Activated CD4-positive, alpha-beta T cell treated with anti-CD3 and anti-CD28 coated beads, Interleukin-2, amount 50 U/mL, for 48 hours (primary cell): Measurements from ENCODE around the gene RNF123.

Experiments
- DNase-seq, 2 experiments: peaks; one replicate each; pipeline ENCODE4 v3.0.0-alpha.2; 2020

The RNF123 gene

GRCh38 chr3:49689046-49689907 is at the start of gene RNF123, which contains the start of gene MST1:
Gene RNF123 (plus strand): TSS chr3:49689557. CDS start chr3:49691166, 1,609 bp downstream.
Gene MST1 (minus strand): TSS chr3:49689474. CDS start chr3:49688691, 783 bp downstream.
- DNase-seq = peak; percentile 91 to 92

GRCh38 chr3:49641292-49641691 is 48.1 kb upstream of the RNF123 start:
- DNase-seq = no peak

- no peak for DNase-seq
Observed at GRCh38 chr3:49641921-49642707, 47.2 kb upstream of the RNF123 start.

- DNase-seq = no peak
Observed at GRCh38 chr3:49642708-49643145, 46.6 kb upstream of the RNF123 start.

- DNase-seq = no peak
Observed at GRCh38 chr3:49644684-49645083, 44.7 kb upstream of the RNF123 start.

GRCh38 chr3:49646236-49646635 is 43.1 kb upstream of the RNF123 start:
- no peak for DNase-seq

GRCh38 chr3:49647741-49648140 is 41.6 kb upstream of the RNF123 start:
- no peak for DNase-seq

- DNase-seq = no peak
Observed at GRCh38 chr3:49648354-49649019, 40.9 kb upstream of the RNF123 start.

- DNase-seq = no peak
Observed at GRCh38 chr3:49649576-49649975, 39.8 kb upstream of the RNF123 start.

- DNase-seq = no peak
Observed at GRCh38 chr3:49650177-49650576, 39.2 kb upstream of the RNF123 start.

GRCh38 chr3:49650637-49651036 is 38.7 kb upstream of the RNF123 start:
- DNase-seq = no peak

- DNase-seq = no peak
Observed at GRCh38 chr3:49652218-49652902, 37.0 kb upstream of the RNF123 start.

GRCh38 chr3:49652903-49653415 is 36.4 kb upstream of the RNF123 start:
- DNase-seq = no peak

- no peak for DNase-seq
Observed at GRCh38 chr3:49653621-49654020, 35.7 kb upstream of the RNF123 start.

GRCh38 chr3:49654176-49654825 is 35.1 kb upstream of the RNF123 start:
- DNase-seq = no peak

- DNase-seq = no peak
Observed at GRCh38 chr3:49654955-49655556, 34.3 kb upstream of the RNF123 start.

- DNase-seq = no peak
Observed at GRCh38 chr3:49655731-49656285, 33.5 kb upstream of the RNF123 start.

- DNase-seq = no peak
Observed at GRCh38 chr3:49656541-49657112, 32.7 kb upstream of the RNF123 start.

GRCh38 chr3:49657208-49657915 is 32.0 kb upstream of the RNF123 start:
- no peak for DNase-seq

- DNase-seq = no peak
Observed at GRCh38 chr3:49658711-49659110, 30.6 kb upstream of the RNF123 start.
